ENCODE measurements around the gene CELSR2. TPM values are rescaled to one million over a fixed set of nuclear protein-coding genes. Genes with fewer than 3 reads are reported as not detected.

The CELSR2 gene
- total and polyA plus RNA-seq, 2 of the 8 experiments (the other 6 are each of a cell fraction or from before 2014, with no cell fraction given), result 12.0 to 27.7 TPM

- Histone ChIP-seq H3K9me3 (ENCODE audit: insufficient read depth in 2 of 2, low read depth in 1 of 2, low read length in 1 of 2) (no peaks in the 10 kb centered on the region), H4K8ac (ENCODE audit: extremely low read depth, insufficient read depth, low read length) (no peak overlapping the region), H3K79me2 (ENCODE audit: control insufficient read depth in 1 of 2, insufficient read depth in 2 of 2, low read length in 2 of 2) (no peaks in the 10 kb centered on the region), H3K27me3 (replicated peaks in 1 of 4; ENCODE audit: control insufficient read depth in 3 of 4, extremely low read depth in 1 of 4, insufficient read depth in 3 of 4, low read length in 3 of 4) (no peaks in the 10 kb centered on the region), H3K79me1 (ENCODE audit: low read depth, low read length) (no peaks in the 10 kb centered on the region), H4K91ac (replicated peaks; ENCODE audit: insufficient read length, low read length) (no peak overlapping the region), H3K4me1 (replicated peaks in 1 of 4; ENCODE audit: control insufficient read depth in 3 of 4, insufficient read depth in 4 of 4, low read length in 3 of 4) (peaks cover 0 to 4% (median under 1%) of the 10 kb centered on the region in 4 experiments; a peak in 1 of 7 replicates), H2BK15ac (ENCODE audit: low read length) (no peak overlapping the region), H3K4me3 (ENCODE audit: extremely low read depth in 1 of 4, insufficient read depth in 2 of 4, low read depth in 3 of 4, low read length in 4 of 4) (no peak overlapping the region), H2BK12ac (ENCODE audit: low read depth, low read length) (no peak overlapping the region), H3K9ac (replicated peaks in 1 of 4; ENCODE audit: extremely low read depth in 1 of 4, low read depth in 3 of 4, low read length in 3 of 4) (no peak overlapping the region), H3K23ac (ENCODE audit: insufficient read length) (no peak overlapping the region), H3K4ac (replicated peaks; ENCODE audit: insufficient read length, low read depth, low read length) (no peak overlapping the region), H4K20me1 (replicated peaks in 1 of 2; ENCODE audit: control insufficient read depth in 1 of 2, insufficient read depth in 2 of 2, low read length in 2 of 2) (peaks cover 0 to 7% of the 10 kb centered on the region in 2 experiments), H3K56ac (replicated peaks; ENCODE audit: insufficient read length, low read depth, low read length) (no peak overlapping the region), H2BK120ac (replicated peaks; ENCODE audit: low read depth, low read length) (no peak overlapping the region), H3K14ac (ENCODE audit: insufficient read length) (no peak overlapping the region), H3K36me3 (ENCODE audit: control insufficient read depth in 2 of 4, insufficient read depth in 4 of 4, low read length in 3 of 4) (peaks cover 15 to 31% (median 19%) of the 10 kb centered on the region in 4 experiments; a peak in 6 of 8 replicates), H3K18ac (ENCODE audit: extremely low read depth, low read length) (no peak overlapping the region), H2BK5ac (ENCODE audit: low read depth, low read length) (no peak overlapping the region), H3K23me2 (ENCODE audit: low read depth, low read length) (no peaks in the 10 kb centered on the region), H3K4me2 (ENCODE audit: insufficient read depth in 1 of 2, low read depth in 2 of 2, low read length in 2 of 2) (no peak overlapping the region), H3K27ac (ENCODE audit: low read depth, low read length) (no peak overlapping the region), H4K5ac (ENCODE audit: insufficient read length, low read depth, low read length) (no peak overlapping the region), H2BK20ac (ENCODE audit: low read length) (no peak overlapping the region), H2AFZ (ENCODE audit: low read length) (no peak overlapping the region), H2AK5ac (ENCODE audit: low read depth, low read length) (no peak overlapping the region)
- DNase-seq (ENCODE audit: low read depth in 1 of 2, low spot score in 2 of 2) (no peak), FAIRE-seq (no peak)
- ChIA-PET CTCF (ENCODE audit: partially characterized antibody) (interaction anchor here (1.0 to 8.5 kb wide), 19 partner anchors 8 to 267 kb away, joined by 3 to 95 read pairs (median 7); partner anchors contain the start of genes PSRC1 and SORT1), POLR2A (ENCODE audit: partially characterized antibody) (interaction anchor here (1.0 to 2.2 kb wide), 3 partner anchors 12 to 165 kb away, joined by 3 to 7 read pairs (median 6); partner anchors contain the start of gene SORT1)
- WGBS, 2 experiments (ENCODE audit: extremely low coverage in 1 of 2, insufficient coverage in 1 of 2, insufficient read length in 1 of 2, insufficient replicate concordance in 2 of 2, low coverage in 1 of 2, low lambda C conversion rate in 2 of 2, missing lambda C conversion rate in 1 of 2), result 86% methylated on average over 4 of the region's 4 CpGs; no CpG with 5 or more reads in 1 of the 2 experiments
- no peak for TF ChIP-seq BACH1 (IDR thresholded peaks at IDR 0.05; ENCODE audit: low read length)
- no peak for TF ChIP-seq POU5F1 (IDR thresholded peaks at IDR 0.05; ENCODE audit: low read depth, low read length)
- TF ChIP-seq HDAC2 (IDR thresholded peaks at IDR 0.05; ENCODE audit: borderline replicate concordance in 1 of 2, low read depth in 2 of 2, low read length in 2 of 2), result no peak
- no peak for TF ChIP-seq PHF8 (conservative IDR thresholded peaks at IDR 0.05; ENCODE audit: low read depth, low read length)
- TF ChIP-seq EZH2 (IDR thresholded peaks at IDR 0.05; ENCODE audit: low read depth, low read length, severe bottlenecking), result no peak
- no peak for TF ChIP-seq CEBPB (IDR thresholded peaks at IDR 0.05; ENCODE audit: low read depth, low read length)
- TF ChIP-seq E2F6 (IDR thresholded peaks at IDR 0.05), result no peak
- no peak for TF ChIP-seq CTCF (IDR thresholded peaks at IDR 0.05; ENCODE audit: control extremely low read depth in 1 of 3, insufficient read depth in 1 of 3, low read depth in 1 of 3, low read length in 3 of 3)
- no peak for TF ChIP-seq ASH2L (IDR thresholded peaks at IDR 0.05; ENCODE audit: low read length)
- TF ChIP-seq RAD21 (IDR thresholded peaks at IDR 0.05 in 1 of 2, conservative IDR thresholded peaks at IDR 0.05 in 1 of 2; ENCODE audit: low read depth in 2 of 2, low read length in 2 of 2), result no peak
These were observed 15.7 kb downstream of the CELSR2 start for GRCh38 chr1:109265016-109265415.

Measured in H1 (cell line).